A673 (cell line): ENCODE results near the gene SMAD5. TPM values are rescaled to one million over a fixed set of nuclear protein-coding genes. Genes with fewer than 3 reads are reported as not detected.

Experiments
- BruUV-seq: library from RNA; stranded (reverse); fragments of 400-500 nt; replicated peaks from 2 replicates; lab custom pipeline; 2021; lab: Mats Ljungman, UMichigan
- CTCF ChIA-PET: fragments of 300-600 bp; sonication (Branson Sonifier 250); formaldehyde crosslinking; loops from one replicate; lab custom pipeline; 2022; ENCODE audit warnings: antibody characterized with exemption; lab: Charles Lee
- POLR2A ChIA-PET: fragments of 300-600 bp; sonication (Branson Sonifier 250); formaldehyde crosslinking; loops from one replicate; lab custom pipeline; 2022; ENCODE audit warnings: antibody characterized with exemption; ENCODE audit not compliant: low non-redundant PET; lab: Charles Lee
- DNase-seq: peaks from one replicate; pipeline ENCODE4 v3.0.0-alpha.2; 2015; ENCODE audit warnings: low spot score
- H3K27ac ChIP-seq: fragments of 200-600 bp; sonication (generic); 2 replicates; pipeline ENCODE4 v1.5.1; 2016; ENCODE audit warnings: mixed run types, low read depth, mild to moderate bottlenecking, mixed read lengths, antibody characterized with exemption, low read length; ENCODE audit not compliant: poor library complexity, severe bottlenecking
- H3K27me3 ChIP-seq: fragments of 200-600 bp; sonication (generic); replicated peaks from 2 replicates; pipeline ENCODE4 v1.6.1; 2017; ENCODE audit warnings: mixed run types, low read depth, mild to moderate bottlenecking, mixed read lengths, antibody characterized with exemption, low read length; ENCODE audit not compliant: insufficient read depth, poor library complexity
- H3K36me3 ChIP-seq: fragments of 200-600 bp; sonication (generic); 2 replicates; pipeline ENCODE4 v1.6.1; 2016; ENCODE audit warnings: mixed run types, mild to moderate bottlenecking, mixed read lengths, antibody characterized with exemption, low read length; ENCODE audit not compliant: insufficient read depth, poor library complexity, severe bottlenecking
- H3K4me1 ChIP-seq: fragments of 200-600 bp; sonication (generic); 2 replicates; pipeline ENCODE4 v1.6.1; 2017; ENCODE audit warnings: mixed run types, mild to moderate bottlenecking, mixed read lengths, antibody characterized with exemption, low read length; ENCODE audit not compliant: insufficient read depth, poor library complexity, severe bottlenecking
- H3K4me3 ChIP-seq: fragments of 200-600 bp; sonication (generic); 2 replicates; pipeline ENCODE4 v1.5.1; 2016; ENCODE audit warnings: low read depth, mixed run types, mild to moderate bottlenecking, mixed read lengths, low read length; ENCODE audit not compliant: poor library complexity, severe bottlenecking
- H3K9me3 ChIP-seq: fragments of 200-600 bp; sonication (generic); 2 replicates; pipeline ENCODE4 v1.6.1; 2016; ENCODE audit warnings: mixed run types, low read depth, mild to moderate bottlenecking, mixed read lengths, antibody characterized with exemption, low read length; ENCODE audit not compliant: poor library complexity, severe bottlenecking
- EZH2 ChIP-seq: fragments of 200-600 bp; sonication (generic); IDR thresholded peaks from 2 replicates; pipeline ENCODE4 v1.6.1; 2017; ENCODE audit warnings: borderline replicate concordance, low read depth, mild to moderate bottlenecking, mixed read lengths, antibody characterized with exemption, low read length; ENCODE audit not compliant: poor library complexity, severe bottlenecking
- intact Hi-C: fragments of 100-400 bp; cut with micrococcal nuclease; formaldehyde crosslinking; loops from one replicate; pipeline ENCODE4 v1.10.0; 2022; ENCODE audit not compliant: unreplicated experiment
- total RNA-seq: library from RNA; stranded (reverse); gene quantifications from 2 replicates; pipeline ENCODE4 v1.2.3, GENCODE V29; 2021
- TF ChIP-seq, protein P1 (sequence below): fragments of 300-800, 200-600 bp; sonication (generic); conservative IDR thresholded peaks from 2 replicates; pipeline ENCODE4 v1.5.1; 2017; ENCODE audit warnings: low read depth, mild to moderate bottlenecking, antibody characterized with exemption, low read length, moderate library complexity, mixed read lengths

Gene SMAD5
- total RNA-seq, 1 experiment from 2014 or later = 72.0 TPM

DNA sequence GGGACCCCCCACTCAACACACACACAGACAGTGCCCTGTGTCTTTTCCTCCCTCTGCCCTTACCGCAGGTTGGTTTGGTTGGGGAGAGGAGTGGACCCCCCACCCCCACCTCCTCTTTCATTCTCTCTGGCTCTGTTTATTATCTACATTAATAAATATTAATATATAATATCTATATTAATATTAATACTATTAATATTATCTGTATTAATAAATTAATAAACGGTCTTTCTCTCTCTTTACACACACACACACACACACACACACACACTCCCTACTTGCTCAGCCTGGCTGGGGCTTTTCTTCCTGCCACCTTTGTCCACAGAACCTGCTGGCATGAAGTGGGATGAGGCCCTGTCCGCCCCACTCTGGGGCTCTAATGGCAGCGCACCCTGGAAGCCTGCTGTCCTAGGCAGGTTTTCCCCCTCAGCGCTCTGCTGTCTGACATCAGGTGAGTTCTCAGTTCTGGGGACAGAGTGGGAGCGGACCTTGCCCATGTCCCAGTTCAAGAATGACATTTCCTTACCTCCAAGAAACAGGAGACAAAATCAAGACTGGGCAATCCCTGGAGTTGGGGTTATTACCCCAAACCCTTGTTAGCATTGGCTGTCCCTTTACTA lies 70.8 kb downstream of the SMAD5 start:
- no peaks in the 10 kb centered on the region for H3K9me3 ChIP-seq
- no peak for TF ChIP-seq EZH2
- TF ChIP-seq, protein P1, sequence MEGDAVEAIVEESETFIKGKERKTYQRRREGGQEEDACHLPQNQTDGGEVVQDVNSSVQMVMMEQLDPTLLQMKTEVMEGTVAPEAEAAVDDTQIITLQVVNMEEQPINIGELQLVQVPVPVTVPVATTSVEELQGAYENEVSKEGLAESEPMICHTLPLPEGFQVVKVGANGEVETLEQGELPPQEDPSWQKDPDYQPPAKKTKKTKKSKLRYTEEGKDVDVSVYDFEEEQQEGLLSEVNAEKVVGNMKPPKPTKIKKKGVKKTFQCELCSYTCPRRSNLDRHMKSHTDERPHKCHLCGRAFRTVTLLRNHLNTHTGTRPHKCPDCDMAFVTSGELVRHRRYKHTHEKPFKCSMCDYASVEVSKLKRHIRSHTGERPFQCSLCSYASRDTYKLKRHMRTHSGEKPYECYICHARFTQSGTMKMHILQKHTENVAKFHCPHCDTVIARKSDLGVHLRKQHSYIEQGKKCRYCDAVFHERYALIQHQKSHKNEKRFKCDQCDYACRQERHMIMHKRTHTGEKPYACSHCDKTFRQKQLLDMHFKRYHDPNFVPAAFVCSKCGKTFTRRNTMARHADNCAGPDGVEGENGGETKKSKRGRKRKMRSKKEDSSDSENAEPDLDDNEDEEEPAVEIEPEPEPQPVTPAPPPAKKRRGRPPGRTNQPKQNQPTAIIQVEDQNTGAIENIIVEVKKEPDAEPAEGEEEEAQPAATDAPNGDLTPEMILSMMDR = no peak
- no peaks in the 10 kb centered on the region for H3K36me3 ChIP-seq
- intact Hi-C loops = no loop called here
- ChIA-PET CTCF (no interaction called here), POLR2A (no interaction called here)
- no peak overlapping the region for H3K27ac ChIP-seq
- BruUV-seq = no TSS peak
- no peak overlapping the region for H3K4me3 ChIP-seq
- H3K4me1 ChIP-seq = no peaks in the 10 kb centered on the region
- peaks cover 25% of the 10 kb centered on the region for H3K27me3 ChIP-seq
- no peak for DNase-seq

- Histone ChIP-seq H3K4me3 (no peak overlapping the region), H3K4me1 (no peaks in the 10 kb centered on the region), H3K27me3 (peaks cover 16% of the 10 kb centered on the region), H3K27ac (no peak overlapping the region), H3K9me3 (no peaks in the 10 kb centered on the region), H3K36me3 (no peaks in the 10 kb centered on the region)
- POLR2A ChIA-PET = no interaction called here
- TF ChIP-seq EZH2 = no peak
- TF ChIP-seq, protein P1 = no peak
- CTCF ChIA-PET = no interaction called here
- intact Hi-C loops = no loop called here
- BruUV-seq = no TSS peak
- no peak for DNase-seq
Observed at GRCh38 chr5:136205061-136205702, 72.5 kb downstream of the SMAD5 start.

GRCh38 chr5:136205941-136206340 lies 73.3 kb downstream of the SMAD5 start:
- Histone ChIP-seq H3K27me3 (peaks cover 8% of the 10 kb centered on the region), H3K4me1 (no peaks in the 10 kb centered on the region), H3K36me3 (no peaks in the 10 kb centered on the region), H3K4me3 (no peak overlapping the region), H3K9me3 (no peaks in the 10 kb centered on the region), H3K27ac (no peak overlapping the region)
- CTCF ChIA-PET = no interaction called here
- no TSS peak for BruUV-seq
- DNase-seq = no peak
- POLR2A ChIA-PET = no interaction called here
- no peak for TF ChIP-seq EZH2
- TF ChIP-seq, protein P1 = no peak
- intact Hi-C loops = no loop called here
